Transverse colon (tissue), 4 donors: Measurements from ENCODE around the gene CIZ1. TPM values are rescaled to one million over a fixed set of nuclear protein-coding genes. Genes with fewer than 3 reads are reported as not detected.

Experiments
- DNase-seq: peaks from one replicate; pipeline ENCODE4 v3.0.0-alpha.2; 2019
- H3K27ac ChIP-seq, 4 donors: fragments of 200-600 bp; sonication (generic); 2 replicates each; pipeline ENCODE4 v1.5.1; 2016 to 2018; ENCODE audit warnings: inconsistent platforms in 4 of 4
- H3K27me3 ChIP-seq: fragments of 200-600 bp; sonication (generic); 2 replicates; pipeline ENCODE4 v1.5.1; 2017; ENCODE audit warnings: inconsistent platforms
- H3K36me3 ChIP-seq, 4 donors: fragments of 200-600 bp; sonication (generic); 2 replicates each; pipeline ENCODE4 v1.5.1; 2017 to 2019; ENCODE audit warnings: inconsistent platforms in 4 of 4
- H3K4me1 ChIP-seq, 4 donors: fragments of 200-600 bp; sonication (generic); 2 replicates each; pipeline ENCODE4 v1.5.1; 2017 to 2020; ENCODE audit warnings: inconsistent platforms in 4 of 4
- H3K4me3 ChIP-seq, 4 donors: fragments of 200-600 bp; sonication (generic); 1 replicate in 1 of 4; 2 replicates in 3 of 4; pipeline versions ENCODE4 v1.5.1 to v1.6.1; 2017 to 2019; ENCODE audit warnings: inconsistent platforms in 4 of 4
- H3K9me3 ChIP-seq, 2 donors: fragments of 200-600 bp; sonication (generic); 2 replicates each; pipeline ENCODE4 v1.5.1; 2017 to 2019; ENCODE audit warnings: inconsistent platforms in 2 of 2
- CTCF ChIP-seq, 5 experiments: fragments of 200-600 bp in 3 of 5; fragments of 450-650 bp in 2 of 5; sonication (generic) in 3 of 5; IDR thresholded peaks; 1 replicate in 2 of 5; 2 replicates in 3 of 5; pipeline ENCODE4 v1.5.1; 2016 to 2017; ENCODE audit warnings: antibody characterized with exemption in 5 of 5, inconsistent platforms in 3 of 5, mild to moderate bottlenecking in 2 of 5, moderate library complexity in 1 of 5
- EP300 ChIP-seq: sonication (generic); formaldehyde crosslinking; IDR thresholded peaks from one replicate; pipeline ENCODE4 v1.6.1; 2017; ENCODE audit warnings: antibody characterized with exemption, low read depth
- POLR2A ChIP-seq: fragments of 450-650 bp; IDR thresholded peaks from one replicate; pipeline ENCODE4 v1.6.1; 2016; ENCODE audit warnings: antibody characterized with exemption, mild to moderate bottlenecking, moderate library complexity
- POLR2AphosphoS5 ChIP-seq, 3 donors: sonication (generic); formaldehyde crosslinking; IDR thresholded peaks; one replicate each; pipeline ENCODE4 v1.6.1; 2016; ENCODE audit warnings: antibody characterized with exemption in 3 of 3
- WGBS, 2 donors: methylation state at CpG; one replicate each; pipeline ENCODE4 v1.1.5; 2018; ENCODE audit warnings: low coverage in 1 of 2; 5-methylcytosine and 5-hydroxymethylcytosine counted together
- in situ Hi-C, 4 donors: fragments of 200-750 bp; cut with MboI; loops; one replicate each; pipeline versions ENCODE4 v1.15.0 to v1.15.1; 2017; ENCODE audit warnings: low sequenced_read_pairs in 3 of 4, low pct_ligation_motif_present in 1 of 4, low pct_unique_long_range_greater_than_20kb in 1 of 4
- intact Hi-C: fragments of 100-400 bp; cut with DNase I; formaldehyde crosslinking; loops from one replicate; pipeline ENCODE4 v1.15.1; 2023; ENCODE audit warnings: low total_unique reads
- total RNA-seq, 4 donors: library from RNA; depleted of rRNA; stranded (reverse); fragments of >200 nt; gene quantifications; one replicate each; pipeline ENCODE4 v1.1.0, GENCODE V29; 2016

CIZ1 gene
- total RNA-seq, 4 donors from 2014 or later = 59.9 to 211 (median 73.0) TPM

GRCh38 chr9:128150594-128151308, 40.6 kb downstream of the CIZ1 start:
- 64 to 80% methylated on average over 1 to 19 of the region's 19 CpGs for WGBS, 2 donors
- Histone ChIP-seq H3K27ac (no peak overlapping the region), H3K36me3 (no peaks in the 10 kb centered on the region), H3K4me3 (no peak overlapping the region), H3K27me3 (no peaks in the 10 kb centered on the region), H3K9me3 (no peaks in the 10 kb centered on the region), H3K4me1 (peaks cover 10 to 19% (median 17%) of the 10 kb centered on the region in 4 donors)
- TF ChIP-seq POLR2A (no peak), EP300 (no peak), CTCF (IDR thresholded peaks at IDR 0.05) (no peak), POLR2AphosphoS5 (IDR thresholded peaks at IDR 0.05) (no peak)
- in situ Hi-C loops (no loop called here), intact Hi-C loops (no loop called here)
- DNase-seq = peak; percentile 53

GRCh38 chr9:128149951-128150593, 41.3 kb downstream of the CIZ1 start:
- Histone ChIP-seq H3K4me3 (no peak overlapping the region), H3K27me3 (no peaks in the 10 kb centered on the region), H3K4me1 (peaks cover 10 to 19% (median 17%) of the 10 kb centered on the region in 4 donors), H3K27ac (peak overlapping the region; percentile 75 to 85 (median 78)), H3K9me3 (no peaks in the 10 kb centered on the region), H3K36me3 (no peaks in the 10 kb centered on the region)
- in situ Hi-C loops = loop anchor here in 1 of 4 donors (25.0 kb wide), 1 partner anchor 113 kb away; no protein-coding TSS in a partner anchor
- no peak for DNase-seq
- WGBS, 2 donors = 69 to 72% methylated on average over 5 to 11 of the region's 11 CpGs
- TF ChIP-seq POLR2AphosphoS5 (IDR thresholded peaks at IDR 0.05) (no peak), CTCF (IDR thresholded peaks at IDR 0.05) (no peak), EP300 (no peak), POLR2A (no peak)
- intact Hi-C loops = no loop called here

DNA sequence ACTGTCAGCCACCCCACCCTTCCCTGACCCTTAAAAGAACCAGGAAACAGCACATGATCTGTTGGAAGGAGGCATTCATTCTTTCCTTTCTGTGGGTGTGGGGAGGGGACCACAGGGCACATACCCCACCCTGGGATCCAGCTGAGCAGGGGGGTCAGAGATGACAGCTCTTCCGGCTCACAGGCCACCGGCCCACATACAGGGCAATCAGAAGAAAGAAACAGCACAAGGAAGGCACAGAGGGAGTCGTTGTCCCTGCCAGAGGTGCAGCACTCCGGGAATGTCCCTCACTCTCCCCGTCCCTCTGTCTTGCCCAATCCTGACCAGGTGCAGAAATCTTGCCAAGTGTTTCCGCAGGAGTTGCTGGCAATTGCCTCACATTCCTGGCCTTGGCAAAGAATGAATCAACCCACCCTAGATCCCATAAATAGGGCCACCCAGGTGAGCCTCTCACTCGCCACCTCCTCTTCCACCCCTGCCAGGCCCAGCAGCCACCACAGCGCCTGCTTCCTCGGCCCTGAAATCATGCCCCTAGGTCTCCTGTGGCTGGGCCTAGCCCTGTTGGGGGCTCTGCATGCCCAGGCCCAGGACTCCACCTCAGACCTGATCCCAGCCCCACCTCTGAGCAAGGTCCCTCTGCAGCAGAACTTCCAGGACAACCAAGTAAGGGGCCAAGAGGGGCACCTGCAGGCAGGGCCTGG, 42.2 kb downstream of the CIZ1 start, which contains the start of gene LCN2:
TSS of gene LCN2 (plus strand) at position 453 of the 701 bp plus-strand sequence. CDS start at position 526, 73 bp downstream.
- Histone ChIP-seq H3K27me3 (no peaks in the 10 kb centered on the region), H3K4me3 (no peak within 1 kb of the TSS), H3K9me3 (no peaks in the 10 kb centered on the region), H3K27ac (peak within 1 kb of the TSS; percentile 75 to 85 (median 78)), H3K4me1 (peaks cover 10 to 20% (median 17%) of the 10 kb centered on the region in 4 donors), H3K36me3 (no peaks in the 10 kb centered on the region)
- 40 to 47% methylated on average over 2 to 9 of the region's 9 CpGs for WGBS, 2 donors
- TF ChIP-seq CTCF (IDR thresholded peaks at IDR 0.05) = no peak
- TF ChIP-seq POLR2AphosphoS5 (IDR thresholded peaks at IDR 0.05) = peak in 1 of 3 donors; percentile 42
- peak; percentile 28 for TF ChIP-seq POLR2A
- TF ChIP-seq EP300 = no peak
- intact Hi-C loops (no loop called here), in situ Hi-C loops (loop anchor here in 1 of 4 donors (25.0 kb wide), 1 partner anchor 112 kb away; no protein-coding TSS in a partner anchor)
- peak; percentile 80 for DNase-seq

- Histone ChIP-seq H3K9me3 (no peaks in the 10 kb centered on the region), H3K36me3 (no peaks in the 10 kb centered on the region), H3K4me1 (peaks cover 10 to 26% (median 20%) of the 10 kb centered on the region in 4 donors), H3K27ac (peak overlapping the region; percentile 75 to 85 (median 78)), H3K27me3 (no peaks in the 10 kb centered on the region), H3K4me3 (no peak overlapping the region)
- WGBS, 2 donors = 88% methylated on average over 5 of the region's 5 CpGs; no CpG with 5 or more reads in 1 of the 2 donors
- TF ChIP-seq POLR2AphosphoS5 (IDR thresholded peaks at IDR 0.05) (no peak), CTCF (IDR thresholded peaks at IDR 0.05) (no peak), EP300 (no peak)
- in situ Hi-C loops = loop anchor here in 1 of 4 donors (25.0 kb wide), 1 partner anchor 111 kb away; no protein-coding TSS in a partner anchor
- DNase-seq = no peak
- intact Hi-C loops = no loop called here
Observed at GRCh38 chr9:128148509-128149000, 42.8 kb downstream of the CIZ1 start.
